ENCODE data around the gene PGS1.

PGS1 gene

GRCh38 chr17:78469443-78469842 lies 91.0 kb downstream of the PGS1 start:
- TF ChIP-seq CTCF (conservative IDR thresholded peaks at IDR 0.05; ENCODE audit: low read depth, low read length) = no peak
- Histone ChIP-seq H3K9ac (no peak overlapping the region), H4K20me1 (ENCODE audit: insufficient read depth) (no peaks in the 10 kb centered on the region), H3K4me2 (no peak overlapping the region), H3K79me2 (ENCODE audit: insufficient read depth, low read depth) (no peaks in the 10 kb centered on the region), H3K36me3 (ENCODE audit: insufficient read depth) (no peaks in the 10 kb centered on the region), H3K27ac (no peak overlapping the region), H3K4me1 (ENCODE audit: low read depth, poor library complexity, severe bottlenecking) (peaks cover 34% of the 10 kb centered on the region), H2AFZ (ENCODE audit: low read depth) (no peak overlapping the region), H3K4me3 (IDR thresholded peaks at IDR 0.05; ENCODE audit: insufficient read depth, low read depth, low read length) (no peak overlapping the region), H3K27me3 (ENCODE audit: insufficient read depth, low read depth) (no peaks in the 10 kb centered on the region)

DNA sequence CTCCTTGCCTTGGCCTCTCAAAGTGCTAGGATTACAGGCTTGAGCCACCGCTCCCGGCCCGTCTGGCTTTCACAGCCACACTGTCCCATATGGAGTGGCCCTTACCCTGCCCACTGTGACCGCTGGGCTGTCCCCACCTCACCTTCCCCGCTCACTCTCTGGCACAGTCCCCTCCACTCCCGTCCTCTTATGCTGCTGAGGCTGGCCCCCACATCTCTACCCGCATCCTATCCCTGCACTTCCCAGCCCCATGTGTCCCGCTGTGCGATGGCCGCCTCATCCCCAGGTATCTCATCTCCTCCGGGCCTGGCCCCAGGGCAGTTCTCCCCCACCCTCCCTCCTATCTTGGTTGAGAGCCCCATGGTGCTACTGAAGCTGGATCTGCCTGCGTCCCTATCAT lies 93.2 kb downstream of the PGS1 start:
- no peaks in the 10 kb centered on the region for H3K27me3 ChIP-seq (ENCODE audit: insufficient read depth, low read depth)
- H3K4me3 ChIP-seq (IDR thresholded peaks at IDR 0.05; ENCODE audit: insufficient read depth, low read depth, low read length) = no peak overlapping the region
- H3K4me2 ChIP-seq = no peak overlapping the region
- no peak overlapping the region for H3K9ac ChIP-seq
- H4K20me1 ChIP-seq (ENCODE audit: insufficient read depth) = no peaks in the 10 kb centered on the region
- no peak overlapping the region for H3K27ac ChIP-seq
- no peaks in the 10 kb centered on the region for H3K79me2 ChIP-seq (ENCODE audit: insufficient read depth, low read depth)
- H3K4me1 ChIP-seq (ENCODE audit: low read depth, poor library complexity, severe bottlenecking) = peaks cover 50% of the 10 kb centered on the region
- H3K36me3 ChIP-seq (ENCODE audit: insufficient read depth) = no peaks in the 10 kb centered on the region
- TF ChIP-seq CTCF (conservative IDR thresholded peaks at IDR 0.05; ENCODE audit: low read depth, low read length) = no peak
- H2AFZ ChIP-seq (ENCODE audit: low read depth) = no peak overlapping the region

- H3K36me3 ChIP-seq (ENCODE audit: insufficient read depth) = no peaks in the 10 kb centered on the region
- H2AFZ ChIP-seq (ENCODE audit: low read depth) = peak overlapping the region; percentile 50; the same call in 1 of the 2 replicates
- peak overlapping the region; percentile 45; the same call in 1 of the 2 replicates for H3K27ac ChIP-seq
- no peak for TF ChIP-seq CTCF (conservative IDR thresholded peaks at IDR 0.05; ENCODE audit: low read depth, low read length)
- H3K79me2 ChIP-seq (ENCODE audit: insufficient read depth, low read depth) = no peaks in the 10 kb centered on the region
- no peaks in the 10 kb centered on the region for H4K20me1 ChIP-seq (ENCODE audit: insufficient read depth)
- H3K4me3 ChIP-seq (IDR thresholded peaks at IDR 0.05; ENCODE audit: insufficient read depth, low read depth, low read length) = no peak overlapping the region
- H3K4me1 ChIP-seq (ENCODE audit: low read depth, poor library complexity, severe bottlenecking) = peaks cover 50% of the 10 kb centered on the region
- peak overlapping the region; percentile 55 for H3K4me2 ChIP-seq
- no peaks in the 10 kb centered on the region for H3K27me3 ChIP-seq (ENCODE audit: insufficient read depth, low read depth)
- peak overlapping the region; percentile 40; the same call in 1 of the 2 replicates for H3K9ac ChIP-seq
These were observed 93.8 kb downstream of the PGS1 start for GRCh38 chr17:78472035-78472905.

GRCh38 chr17:78473951-78474613 lies 95.6 kb downstream of the PGS1 start:
- TF ChIP-seq CTCF (conservative IDR thresholded peaks at IDR 0.05; ENCODE audit: low read depth, low read length) = no peak
- peaks cover 50% of the 10 kb centered on the region for H3K4me1 ChIP-seq (ENCODE audit: low read depth, poor library complexity, severe bottlenecking)
- peak overlapping the region; percentile 10; the same call in 1 of the 2 replicates for H3K27ac ChIP-seq
- H3K36me3 ChIP-seq (ENCODE audit: insufficient read depth) = no peaks in the 10 kb centered on the region
- H3K27me3 ChIP-seq (ENCODE audit: insufficient read depth, low read depth) = no peaks in the 10 kb centered on the region
- H3K4me3 ChIP-seq (IDR thresholded peaks at IDR 0.05; ENCODE audit: insufficient read depth, low read depth, low read length) = no peak overlapping the region
- H3K79me2 ChIP-seq (ENCODE audit: insufficient read depth, low read depth) = no peaks in the 10 kb centered on the region
- peak overlapping the region; percentile 3; the same call in 1 of the 2 replicates for H2AFZ ChIP-seq (ENCODE audit: low read depth)
- peak overlapping the region; percentile 44; the same call in 1 of the 2 replicates for H3K4me2 ChIP-seq
- no peaks in the 10 kb centered on the region for H4K20me1 ChIP-seq (ENCODE audit: insufficient read depth)
- H3K9ac ChIP-seq = no peak overlapping the region
